ENCODE measurements around the gene CPN1.

CPN1 gene

DNA sequence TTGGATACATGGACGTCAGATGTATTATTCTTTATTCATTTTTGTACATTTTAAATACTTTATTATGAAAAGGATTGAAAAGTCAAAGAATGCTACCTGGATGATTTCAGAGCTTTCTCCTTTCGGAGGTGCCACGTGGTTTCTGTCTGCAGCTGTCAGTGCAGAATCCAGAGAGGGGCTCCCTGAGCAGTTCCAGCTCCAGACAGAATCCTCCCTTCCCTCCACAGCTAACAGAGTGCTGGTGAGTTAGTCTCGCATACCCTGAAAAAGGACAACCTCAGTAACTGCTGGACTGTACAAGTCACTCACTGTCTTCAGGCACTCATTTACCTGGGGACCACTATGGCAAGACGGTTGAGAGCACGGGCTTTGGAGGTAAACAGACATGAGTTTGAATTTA, 82.8 kb downstream of the CPN1 start:
- no peak for DNase-seq (ENCODE audit: low read depth in 1 of 2, low spot score in 1 of 2)

DNA sequence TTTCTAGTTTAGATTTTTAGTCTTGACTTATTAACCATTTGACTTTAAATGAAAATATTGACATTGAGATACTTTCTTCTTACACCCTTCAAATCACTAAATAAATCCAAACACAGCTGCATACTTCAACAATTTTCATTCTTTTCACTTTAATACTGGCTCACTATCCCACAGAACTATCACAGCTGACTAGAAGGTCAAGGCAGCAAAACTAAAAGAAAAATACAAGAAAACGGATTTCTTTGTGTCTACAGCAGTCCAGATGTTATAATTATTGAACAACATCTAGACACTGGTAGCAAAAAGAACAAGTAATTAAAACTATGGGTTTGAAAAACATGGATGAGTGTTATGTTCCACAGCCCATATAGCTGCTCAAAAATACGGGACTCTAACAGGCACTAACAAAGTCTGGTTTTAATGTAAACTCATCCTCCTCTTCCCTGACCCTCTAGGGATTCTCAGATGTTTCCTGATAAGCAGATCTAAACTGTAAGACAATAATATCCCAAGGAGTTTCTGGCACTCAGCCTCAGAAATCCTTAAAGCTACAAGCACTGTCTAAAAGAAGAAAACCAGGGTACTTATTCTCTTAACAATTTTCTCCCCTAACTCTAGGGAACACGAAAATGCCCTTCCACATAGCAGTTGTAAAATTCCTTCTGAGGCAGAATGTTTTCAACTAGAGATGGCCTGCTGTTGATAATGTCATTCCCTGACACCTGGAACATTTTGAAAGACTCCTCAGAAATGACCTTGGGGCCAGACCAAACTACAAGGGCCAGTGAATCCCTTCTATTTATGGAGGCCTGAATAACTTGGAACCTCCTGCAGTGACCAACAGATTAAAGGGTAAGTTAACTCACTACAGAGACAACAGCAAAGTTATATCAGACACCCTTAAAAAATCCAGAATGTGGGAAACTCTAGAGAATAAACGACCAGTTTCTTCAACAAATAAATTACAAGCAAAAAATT, 84.7 kb downstream of the CPN1 start:
- DNase-seq (ENCODE audit: low read depth in 1 of 2, low spot score in 1 of 2), result no peak

- no peak for DNase-seq (ENCODE audit: low read depth in 1 of 2, low spot score in 1 of 2)
Observed at GRCh38 chr10:99995713-99996112, 86.0 kb downstream of the CPN1 start.

- DNase-seq (ENCODE audit: low read depth in 1 of 2, low spot score in 1 of 2), result no peak
Observed at GRCh38 chr10:99995269-99995668, 86.4 kb downstream of the CPN1 start.

- DNase-seq (ENCODE audit: low read depth in 1 of 2, low spot score in 1 of 2), result no peak
Observed at GRCh38 chr10:99994801-99995200, 86.9 kb downstream of the CPN1 start.

GRCh38 chr10:99993701-99994689, 87.7 kb downstream of the CPN1 start:
- DNase-seq (ENCODE audit: low read depth in 1 of 2, low spot score in 1 of 2), result no peak
